Stimulated activated CD8-positive, alpha-beta memory T cell treated with anti-CD3 and anti-CD28 coated beads, Interleukin-7, amount 100 ng/mL, for 48 hours (primary cell): ENCODE results near the gene SECISBP2.

Experiments
- DNase-seq, 2 donors: peaks; one replicate each; pipeline ENCODE4 v3.0.0-alpha.2; 2020; ENCODE audit warnings: low read depth in 1 of 2; ENCODE audit errors: extremely low read depth in 1 of 2

SECISBP2 gene

DNA sequence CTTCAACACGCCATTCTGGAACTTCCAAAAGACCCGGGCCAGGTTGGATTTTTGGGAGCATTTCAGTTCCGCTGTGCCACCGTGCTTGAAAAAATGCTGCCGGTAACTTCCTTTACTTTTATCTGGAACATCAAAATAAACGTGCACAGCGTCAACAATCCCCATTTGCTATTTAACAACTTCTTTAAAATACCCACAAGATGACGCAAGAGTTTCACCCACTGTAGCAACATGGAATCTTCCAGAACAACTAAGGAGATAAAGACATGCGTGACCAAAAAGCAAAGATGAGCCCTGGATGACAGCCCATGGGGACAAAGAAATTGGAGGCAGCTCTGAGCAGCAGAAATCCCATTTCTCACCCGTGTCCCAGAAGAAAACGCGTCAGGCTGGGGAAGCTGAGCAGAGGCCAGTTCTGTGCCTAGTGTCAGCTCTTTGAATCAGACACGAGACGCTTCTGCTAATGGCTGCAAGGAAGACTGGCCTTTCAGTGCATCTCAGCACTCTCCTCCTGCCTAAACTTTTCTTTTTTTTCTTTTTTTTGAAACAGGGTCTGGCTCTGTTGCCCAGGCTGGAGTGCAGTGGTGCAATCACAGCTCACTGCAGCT is 61.3 kb downstream of the SECISBP2 start:
- no peak for DNase-seq

- DNase-seq = no peak
These were observed 62.4 kb downstream of the SECISBP2 start for GRCh38 chr9:89380437-89381307.

DNA sequence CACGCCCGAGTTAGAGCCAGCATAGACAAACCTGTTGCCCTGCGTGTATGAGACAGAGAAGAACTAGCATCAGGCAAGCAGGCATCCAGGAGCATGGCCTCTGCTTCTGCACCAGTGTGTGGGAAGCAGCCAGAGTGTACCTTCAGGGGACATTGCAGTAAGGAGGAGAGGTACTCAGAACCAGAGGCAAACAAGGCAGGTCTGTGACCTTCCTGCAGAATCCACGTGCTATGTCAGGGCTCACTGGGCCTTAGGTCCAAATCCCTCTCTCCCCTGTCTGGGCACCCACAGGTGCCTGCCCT is 63.0 kb downstream of the SECISBP2 start:
- no peak for DNase-seq

- DNase-seq = no peak
These were observed 64.0 kb downstream of the SECISBP2 start for GRCh38 chr9:89382026-89382986.

- no peak for DNase-seq
These were observed 64.9 kb downstream of the SECISBP2 start for GRCh38 chr9:89383030-89383720.

DNA sequence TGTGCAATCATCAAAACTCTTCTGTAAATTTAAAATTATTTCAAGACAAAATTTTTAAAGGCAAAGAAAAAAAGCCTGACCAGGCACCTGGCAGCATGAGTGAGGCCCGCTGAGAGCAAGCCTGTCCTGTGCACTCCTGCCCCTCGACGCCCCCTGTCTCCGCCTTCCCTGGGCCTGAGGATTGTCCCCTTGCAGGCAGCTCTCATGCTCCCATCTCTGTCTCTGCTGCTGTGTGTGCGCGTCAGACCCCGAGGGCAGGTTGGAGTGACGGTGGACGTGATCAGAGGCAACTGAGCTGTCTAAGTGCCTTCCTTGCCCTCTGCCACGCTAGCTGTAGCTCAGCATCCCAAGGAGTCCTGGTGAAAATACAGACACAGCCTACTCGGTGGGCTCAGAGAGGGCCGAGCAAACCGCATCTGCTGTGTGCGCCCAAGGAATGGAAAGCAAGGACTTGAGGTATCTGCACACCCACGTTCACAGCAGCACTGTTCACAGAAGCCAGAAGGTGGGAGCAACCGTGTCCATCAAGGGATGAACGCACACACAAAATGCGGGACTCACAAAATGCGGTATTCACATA is 65.5 kb downstream of the SECISBP2 start:
- DNase-seq = no peak

DNA sequence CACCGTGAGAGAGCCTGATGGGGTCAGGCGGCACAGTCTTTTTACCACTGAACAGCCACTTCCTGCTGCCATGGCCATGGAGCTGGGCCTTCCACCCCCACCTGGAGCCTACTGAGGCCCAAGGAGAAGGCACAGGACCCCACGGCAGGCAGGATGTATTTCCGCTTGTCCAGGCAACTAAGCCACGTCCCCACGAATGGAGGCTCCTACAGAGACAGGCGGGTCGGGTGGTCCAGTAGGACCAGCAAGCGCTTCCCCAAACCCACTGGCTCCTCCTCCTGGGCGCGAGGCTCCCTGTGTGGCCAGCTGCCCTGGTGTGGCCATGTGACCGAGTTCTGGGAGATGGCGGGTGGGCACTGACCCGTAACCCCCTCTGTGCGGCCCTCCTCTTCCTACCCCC is 66.5 kb downstream of the SECISBP2 start:
- no peak for DNase-seq

GRCh38 chr9:89386206-89386605 is 67.9 kb downstream of the SECISBP2 start:
- no peak for DNase-seq

- DNase-seq = no peak
These were observed 68.5 kb downstream of the SECISBP2 start for GRCh38 chr9:89386797-89387196.

GRCh38 chr9:89387197-89387849 is 69.0 kb downstream of the SECISBP2 start:
- no peak for DNase-seq

DNA sequence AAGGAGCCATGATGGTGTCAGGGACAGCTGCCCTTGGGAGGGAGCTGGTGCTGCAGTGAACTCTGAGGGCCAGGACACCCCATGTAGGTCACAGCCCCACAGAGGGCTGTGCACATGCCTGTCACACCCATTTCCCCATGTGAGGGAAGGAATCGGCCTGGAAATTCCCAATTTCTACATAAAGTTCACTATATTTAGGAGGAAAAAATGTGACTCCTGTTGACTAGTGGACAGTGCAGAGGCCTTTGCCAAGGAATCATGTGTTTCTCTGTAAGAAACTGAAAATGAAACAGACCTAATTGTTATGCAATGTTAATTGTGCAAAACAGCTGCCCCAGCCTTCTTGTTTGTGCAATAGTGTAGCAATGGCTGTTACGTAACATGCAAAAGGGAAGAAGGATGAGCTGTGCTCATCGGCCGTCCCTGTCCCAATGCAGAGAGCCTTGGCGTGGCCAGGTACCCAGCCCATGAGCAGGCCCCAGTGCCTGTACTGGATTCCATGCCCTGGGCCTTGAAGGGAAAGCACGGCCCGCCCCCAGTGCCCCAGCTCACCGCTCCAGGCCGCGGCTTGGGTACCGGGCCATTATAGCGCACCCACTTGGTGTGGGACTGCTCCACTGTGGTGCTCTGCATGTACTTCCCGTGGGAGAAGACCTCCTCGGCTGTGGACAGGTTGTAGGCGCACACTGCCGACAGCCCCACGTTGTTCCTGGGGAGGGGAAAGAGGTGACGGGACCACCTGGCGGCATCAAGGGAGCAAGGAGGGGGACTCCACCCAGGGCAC is 70.0 kb downstream of the SECISBP2 start:
- no peak for DNase-seq

DNA sequence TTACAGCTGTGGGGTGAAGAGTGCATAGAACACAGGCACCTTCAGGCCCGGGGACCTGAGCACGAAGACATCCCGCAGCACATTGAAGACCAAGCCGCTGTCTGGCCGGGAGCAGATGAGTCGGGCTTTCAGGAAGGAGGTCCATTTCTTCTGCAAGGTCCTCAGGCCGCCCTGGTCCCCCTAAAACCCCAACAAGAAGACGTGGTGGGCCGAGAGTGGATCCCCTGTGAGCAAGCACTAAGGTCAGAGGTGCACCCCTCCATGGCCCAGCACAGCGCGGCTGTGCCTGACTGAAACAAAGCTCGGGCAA is 70.5 kb downstream of the SECISBP2 start:
- no peak for DNase-seq

- no peak for DNase-seq
These were observed 71.8 kb downstream of the SECISBP2 start for GRCh38 chr9:89390068-89390555.

GRCh38 chr9:89390578-89391116 is 72.3 kb downstream of the SECISBP2 start:
- no peak for DNase-seq

DNA sequence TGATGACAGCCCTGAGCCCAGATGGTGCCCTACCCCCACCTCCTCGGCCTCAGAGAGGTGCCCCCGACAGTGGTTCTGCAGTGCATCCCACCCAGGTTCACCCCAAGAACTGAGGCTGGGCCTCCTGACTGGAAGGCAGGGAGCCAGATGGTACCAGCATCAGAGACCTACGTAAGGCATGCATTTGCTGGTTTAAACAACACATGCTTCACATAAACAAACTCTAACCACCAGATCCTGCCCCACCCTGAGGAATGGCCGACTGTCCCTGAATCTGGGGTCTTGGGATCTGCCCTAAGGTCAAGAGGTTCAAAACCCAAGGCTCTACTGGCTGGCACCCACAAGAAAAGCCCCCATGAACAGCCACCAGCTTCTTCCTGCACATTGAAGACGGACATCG is 73.3 kb downstream of the SECISBP2 start:
- no peak for DNase-seq

- no peak for DNase-seq
These were observed 76.1 kb downstream of the SECISBP2 start for GRCh38 chr9:89394412-89394811.

DNA sequence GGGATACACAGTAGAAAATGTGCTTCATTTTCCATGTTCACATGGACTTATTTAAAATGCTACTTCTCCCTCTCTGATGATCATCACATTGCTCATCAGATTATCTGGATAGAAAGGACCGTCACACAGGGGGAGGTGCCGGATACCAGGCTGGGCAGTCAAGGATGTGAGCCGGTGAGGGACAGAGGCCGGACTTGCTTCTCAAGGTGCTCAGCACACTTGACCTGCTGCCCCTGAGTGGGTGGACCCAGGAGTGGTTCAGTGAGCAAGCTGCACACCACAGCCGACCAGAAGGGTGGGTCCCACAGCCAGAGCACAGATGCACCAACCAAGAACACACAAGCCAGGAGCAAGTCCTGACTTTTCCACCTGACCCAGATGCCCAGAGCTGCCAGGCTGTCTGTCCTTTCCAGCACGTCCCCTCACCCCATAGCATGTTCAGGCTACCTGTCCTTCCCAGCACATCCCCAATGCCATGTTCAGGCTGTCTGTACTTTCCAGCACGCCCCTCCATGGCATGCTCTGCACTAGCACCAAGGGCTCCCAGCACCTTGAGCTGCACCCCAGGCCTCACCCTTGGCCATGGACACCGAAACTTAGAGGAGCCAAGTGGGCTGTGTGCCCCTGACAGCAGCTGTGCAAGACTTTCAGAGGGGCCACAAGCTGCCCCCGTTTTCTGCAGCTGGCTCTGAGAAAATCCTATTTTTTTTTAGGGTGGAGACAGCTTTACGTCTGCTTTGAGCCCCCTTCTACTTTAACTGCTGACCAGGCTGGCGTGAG is 77.8 kb downstream of the SECISBP2 start:
- no peak for DNase-seq

DNA sequence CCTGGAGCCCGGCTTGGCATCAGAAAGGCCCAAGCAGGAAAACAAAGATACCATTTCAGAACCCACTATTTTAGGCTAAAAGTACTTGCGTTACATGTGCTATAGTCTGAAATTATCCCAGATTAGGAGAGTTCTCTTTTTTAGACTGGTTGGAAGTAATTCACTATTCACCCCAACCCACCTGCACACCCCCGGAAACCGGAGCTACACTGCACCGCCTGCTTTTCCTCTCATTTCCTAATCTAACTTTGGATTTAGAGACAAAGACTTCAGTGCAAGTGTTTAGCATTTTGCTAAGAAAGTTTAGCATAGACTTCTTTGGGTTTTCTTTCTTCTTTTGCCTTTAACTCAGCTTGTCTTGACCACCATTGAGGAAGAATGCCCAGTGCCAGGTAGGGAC is 79.2 kb downstream of the SECISBP2 start:
- DNase-seq = no peak
